Measurements from ENCODE around the gene DNAJB9.

The DNAJB9 gene

GRCh38 chr7:108605559-108606201 is 36.0 kb downstream of the DNAJB9 start:
- DNase-seq (ENCODE audit: low spot score) = no peak

GRCh38 chr7:108609643-108610042 is 40.0 kb downstream of the DNAJB9 start:
- no peak for DNase-seq (ENCODE audit: low spot score)

- no peak for DNase-seq (ENCODE audit: low spot score)
These were observed 41.6 kb downstream of the DNAJB9 start for GRCh38 chr7:108611268-108611667.

DNA sequence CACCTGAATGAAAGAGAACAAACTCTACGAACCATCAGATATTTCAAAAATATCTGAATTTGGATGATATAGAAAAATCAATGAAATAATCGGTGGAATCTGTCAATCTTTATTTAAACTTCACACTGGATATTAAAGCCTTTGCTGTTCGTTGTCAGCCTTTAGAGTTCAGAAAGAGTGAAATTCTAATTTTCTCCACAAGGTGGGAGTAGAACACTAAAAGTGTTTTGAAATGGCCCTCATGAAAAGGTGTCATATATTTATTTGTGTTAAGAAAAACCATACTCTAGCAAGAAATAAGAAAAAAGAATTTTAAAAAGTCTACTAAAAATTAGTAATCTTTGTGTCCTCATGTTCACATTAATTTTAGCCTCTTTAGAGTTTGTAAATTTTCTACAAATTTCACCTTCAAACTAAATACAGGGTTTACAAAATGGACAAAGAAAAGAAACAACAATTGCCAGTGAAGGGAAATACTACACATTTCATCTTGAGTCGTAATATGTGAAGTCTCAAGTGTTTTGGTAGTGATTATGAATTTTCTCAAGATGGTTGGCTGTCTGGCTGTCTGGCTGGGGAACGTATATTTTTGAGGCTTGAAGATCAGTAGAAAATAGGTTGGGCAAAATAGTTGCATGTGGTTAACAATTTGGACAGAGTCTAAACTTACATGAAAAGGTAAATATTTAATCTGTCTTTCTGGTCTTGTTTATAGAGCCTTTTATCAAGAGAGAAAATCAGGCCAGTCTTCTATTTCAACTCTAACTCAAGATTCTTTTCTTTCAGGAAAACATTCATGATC is 43.7 kb downstream of the DNAJB9 start:
- peak; percentile 50 for DNase-seq (ENCODE audit: low spot score)

DNA sequence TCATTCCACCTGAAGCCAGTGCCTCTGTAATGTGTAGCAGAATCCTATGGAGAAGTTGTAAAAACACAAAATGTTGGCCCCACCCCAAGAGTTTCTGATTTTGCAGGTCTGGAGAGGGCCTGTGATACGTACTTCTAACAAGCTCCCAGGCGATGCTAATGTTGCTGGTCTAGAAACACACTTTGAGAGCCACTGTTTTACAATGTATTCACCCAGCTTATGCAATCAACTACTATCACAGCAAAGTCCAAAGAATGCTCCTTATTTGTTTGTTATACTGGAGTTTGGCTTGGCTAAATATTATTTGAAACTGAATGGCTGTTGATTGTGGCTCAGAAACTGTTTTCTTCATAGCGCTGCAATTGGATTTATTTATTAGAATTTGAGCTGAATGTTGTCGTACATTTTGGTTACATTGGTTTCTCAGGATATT is 44.3 kb downstream of the DNAJB9 start:
- DNase-seq (ENCODE audit: low spot score) = no peak

DNA sequence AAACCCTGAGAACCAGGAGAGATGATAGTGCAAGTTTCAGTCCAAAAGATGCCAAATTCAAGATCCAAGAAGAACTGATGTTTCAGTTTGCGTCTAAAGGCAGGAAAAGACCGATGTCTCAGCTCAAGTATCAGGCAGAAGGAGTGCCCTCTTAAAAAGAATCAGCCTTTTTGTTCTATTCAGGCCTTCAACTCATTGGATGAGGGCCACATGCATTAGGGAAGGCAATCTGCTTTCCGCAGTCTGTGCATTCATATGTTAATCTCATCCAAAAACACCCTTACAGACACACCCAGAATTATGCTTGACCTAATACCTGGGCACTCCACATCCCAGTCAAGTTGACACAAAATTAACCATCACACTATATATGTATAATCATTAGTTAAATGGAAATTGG is 45.2 kb downstream of the DNAJB9 start:
- DNase-seq (ENCODE audit: low spot score) = no peak

- no peak for DNase-seq (ENCODE audit: low spot score)
These were observed 48.4 kb downstream of the DNAJB9 start for GRCh38 chr7:108618056-108618455.

DNA sequence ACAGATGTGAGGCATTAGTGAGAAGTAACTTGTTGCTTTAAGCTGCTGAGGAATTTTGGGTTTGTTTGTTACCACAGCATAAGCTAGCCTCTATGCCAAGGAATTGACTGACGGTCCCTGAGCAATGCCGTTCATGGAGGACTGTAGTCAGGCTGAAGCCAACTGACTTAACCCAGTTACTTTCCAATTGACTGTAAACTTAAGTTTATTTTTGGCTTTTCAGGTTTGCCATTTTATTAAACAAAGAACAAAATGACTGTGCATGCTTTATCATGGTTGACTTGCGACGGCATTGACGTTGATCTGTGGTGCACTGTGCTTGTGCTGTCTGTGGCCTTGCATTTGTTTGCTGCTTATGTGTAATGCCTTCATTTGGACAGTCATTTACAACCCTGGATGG is 53.5 kb downstream of the DNAJB9 start:
- DNase-seq (ENCODE audit: low spot score) = no peak

All from GM03348 (cell line).